WTC11 (cell line): ENCODE results near the gene SLC8A1. TPM values are rescaled to one million over a fixed set of nuclear protein-coding genes. Genes with fewer than 3 reads are reported as not detected.

Experiments
- ATAC-seq: fragments of 200-7000 bp; cut with Tn5 transposase; 2 replicates; pipeline ENCODE4 v1.10.0; 2021; ENCODE audit warnings: mild to moderate bottlenecking, moderate library complexity
- CTCF ChIA-PET: fragments of 300-600 bp; sonication (Branson Sonifier 250); formaldehyde crosslinking; loops from one replicate; lab custom pipeline; 2021; ENCODE audit warnings: antibody characterized with exemption; lab: Charles Lee
- POLR2A ChIA-PET: fragments of 350-600 bp; sonication (Branson Sonifier 250); formaldehyde crosslinking; loops from one replicate; lab custom pipeline; 2021; ENCODE audit warnings: antibody characterized with exemption; lab: Charles Lee
- DNase-seq: peaks from one replicate; pipeline ENCODE4 v3.0.0; 2021; ENCODE audit warnings: low spot score
- H3K27ac Mint-ChIP-seq: 2 replicates; pipeline ENCODE4 v1.8.0; 2021; ENCODE audit warnings: mixed read lengths
- H3K27me3 Mint-ChIP-seq: 2 replicates; pipeline ENCODE4 v1.8.0; 2021; ENCODE audit warnings: low read depth, mild to moderate bottlenecking, moderate library complexity, mixed read lengths
- H3K36me3 Mint-ChIP-seq: 2 replicates; pipeline ENCODE4 v1.8.0; 2021; ENCODE audit warnings: mixed read lengths
- H3K4me1 Mint-ChIP-seq: 2 replicates; pipeline ENCODE4 v1.8.0; 2022; ENCODE audit warnings: mixed read lengths
- H3K4me3 Mint-ChIP-seq: 2 replicates; pipeline ENCODE4 v1.8.0; 2021; ENCODE audit warnings: mild to moderate bottlenecking, moderate library complexity, mixed read lengths
- H3K9me3 Mint-ChIP-seq: 2 replicates; pipeline ENCODE4 v1.8.0; 2021; ENCODE audit warnings: mixed read lengths
- ATF6 ChIP-seq: sonication (generic); formaldehyde crosslinking; IDR thresholded peaks from 2 replicates; pipeline ENCODE4 v1.8.1; 2023; ENCODE audit warnings: mild to moderate bottlenecking, missing genetic modification reagents
- CBFB ChIP-seq: sonication (generic); formaldehyde crosslinking; IDR thresholded peaks from 2 replicates; pipeline ENCODE4 v1.8.1; 2022; ENCODE audit warnings: mild to moderate bottlenecking, low read depth, missing genetic modification reagents
- CDX4 ChIP-seq: fragments of 250-450 bp; sonication (Bioruptor Pico); IDR thresholded peaks from 2 replicates; pipeline ENCODE4 v1.9.0; 2021; ENCODE audit warnings: moderate library complexity, mild to moderate bottlenecking, inconsistent platforms, borderline replicate concordance
- CREB1 ChIP-seq: sonication (generic); formaldehyde crosslinking; IDR thresholded peaks from 2 replicates; pipeline ENCODE4 v1.8.0; 2023; ENCODE audit warnings: mild to moderate bottlenecking, missing genetic modification reagents
- ELF4 ChIP-seq: sonication (generic); formaldehyde crosslinking; IDR thresholded peaks from 2 replicates; pipeline ENCODE4 v1.8.1; 2022; ENCODE audit warnings: low read depth, mild to moderate bottlenecking, moderate library complexity, missing genetic modification reagents
- FOXK1 ChIP-seq: sonication (generic); formaldehyde crosslinking; IDR thresholded peaks from 2 replicates; pipeline ENCODE4 v1.8.0; 2022; ENCODE audit warnings: mild to moderate bottlenecking, moderate library complexity, missing genetic modification reagents
- GRHL2 ChIP-seq: fragments of 250-450 bp; sonication (Bioruptor Pico); IDR thresholded peaks from 2 replicates; pipeline ENCODE4 v1.8.0; 2022; ENCODE audit warnings: mild to moderate bottlenecking, moderate library complexity; ENCODE audit not compliant: insufficient replicate concordance, severe bottlenecking
- HMGA2 ChIP-seq: fragments of 250-450 bp; sonication (Bioruptor Pico); IDR thresholded peaks from 2 replicates; pipeline ENCODE4 v1.4.0; 2021; ENCODE audit warnings: mild to moderate bottlenecking, moderate library complexity
- KAT7 ChIP-seq: sonication (generic); formaldehyde crosslinking; IDR thresholded peaks from 2 replicates; pipeline ENCODE4 v1.8.1; 2023; ENCODE audit warnings: missing genetic modification reagents, mild to moderate bottlenecking, borderline replicate concordance
- MYBL2 ChIP-seq: sonication (generic); formaldehyde crosslinking; IDR thresholded peaks from 2 replicates; pipeline ENCODE4 v1.8.1; 2023; ENCODE audit warnings: mild to moderate bottlenecking, moderate library complexity, missing genetic modification reagents
- NFYB ChIP-seq: sonication (generic); formaldehyde crosslinking; conservative IDR thresholded peaks from 2 replicates; pipeline ENCODE4 v1.8.0; 2022; ENCODE audit warnings: low read depth, missing genetic modification reagents
- NR3C1 ChIP-seq: sonication (generic); formaldehyde crosslinking; conservative IDR thresholded peaks from 2 replicates; pipeline ENCODE4 v1.8.1; 2023; ENCODE audit warnings: low read depth, mild to moderate bottlenecking, missing genetic modification reagents
- PRRX2 ChIP-seq: fragments of 250-450 bp; sonication (Bioruptor Pico); IDR thresholded peaks from 2 replicates; pipeline ENCODE4 v1.8.0; 2021; ENCODE audit warnings: mild to moderate bottlenecking
- RORB ChIP-seq: fragments of 250-450 bp; sonication (Bioruptor Pico); IDR thresholded peaks from 2 replicates; pipeline ENCODE4 v1.9.0; 2021; ENCODE audit warnings: mild to moderate bottlenecking
- SP1 ChIP-seq: sonication (generic); formaldehyde crosslinking; conservative IDR thresholded peaks from 2 replicates; pipeline ENCODE4 v1.8.1; 2022; ENCODE audit warnings: missing genetic modification reagents
- STAT6 ChIP-seq: sonication (generic); formaldehyde crosslinking; conservative IDR thresholded peaks from 2 replicates; pipeline ENCODE4 v1.8.1; 2023; ENCODE audit warnings: mild to moderate bottlenecking, low read depth, missing genetic modification reagents, moderate library complexity
- ZNF138 ChIP-seq: sonication (generic); formaldehyde crosslinking; conservative IDR thresholded peaks from 2 replicates; pipeline ENCODE4 v1.8.1; 2022; ENCODE audit warnings: mild to moderate bottlenecking, moderate library complexity, missing genetic modification reagents
- ZNF423 ChIP-seq: fragments of 250-450 bp; sonication (Bioruptor Pico); IDR thresholded peaks from 2 replicates; pipeline ENCODE4 v2.1.2; 2022; ENCODE audit warnings: mild to moderate bottlenecking, moderate library complexity
- ZNF425 ChIP-seq: fragments of 250-450 bp; sonication (Bioruptor Pico); conservative IDR thresholded peaks from 2 replicates; pipeline ENCODE4 v1.9.0; 2021; ENCODE audit warnings: mild to moderate bottlenecking
- ZNF512 ChIP-seq: sonication (generic); formaldehyde crosslinking; IDR thresholded peaks from 2 replicates; pipeline ENCODE4 v1.8.1; 2022; ENCODE audit warnings: missing genetic modification reagents, borderline replicate concordance
- ZNF532 ChIP-seq: fragments of 250-450 bp; sonication (Bioruptor Pico); IDR thresholded peaks from 2 replicates; pipeline ENCODE4 v1.9.0; 2021; ENCODE audit warnings: mild to moderate bottlenecking, borderline replicate concordance
- total RNA-seq: library from RNA; stranded (reverse); gene quantifications from 3 replicates; pipeline ENCODE4 v1.2.3, GENCODE V29; 2021

SLC8A1 gene
- total RNA-seq, 1 experiment from 2014 or later: 2.6 TPM

GRCh38 chr2:40355451-40355850 lies 96.4 kb downstream of the SLC8A1 start (continued):
- no peak for TF ChIP-seq STAT6 (CRISPR knock-in tag)
- no peak for TF ChIP-seq RORB
- no peak for TF ChIP-seq NR3C1
- TF ChIP-seq CDX4 (CRISPR knock-in tag): no peak
- TF ChIP-seq SP1 (CRISPR knock-in tag): no peak
- TF ChIP-seq NFYB (CRISPR knock-in tag): no peak
- TF ChIP-seq GRHL2: no peak

GRCh38 chr2:40353231-40353630 lies 98.7 kb downstream of the SLC8A1 start:
- CTCF ChIA-PET: no interaction called here
- no peaks in the 10 kb centered on the region for H3K36me3 Mint-ChIP-seq
- H3K27me3 Mint-ChIP-seq: no peaks in the 10 kb centered on the region
- ATAC-seq: no peak
- no peaks in the 10 kb centered on the region for H3K9me3 Mint-ChIP-seq
- no peak for TF ChIP-seq MYBL2 (CRISPR knock-in tag)
- TF ChIP-seq ZNF423 (CRISPR knock-in tag): no peak
- TF ChIP-seq CBFB (CRISPR knock-in tag): no peak
- no peak for TF ChIP-seq ZNF425
- no peak for TF ChIP-seq ATF6 (CRISPR knock-in tag)
- no peak for TF ChIP-seq CREB1 (CRISPR knock-in tag)
- no peak for TF ChIP-seq NR3C1
- TF ChIP-seq ZNF138 (CRISPR knock-in tag): no peak
- no peak for TF ChIP-seq KAT7 (CRISPR knock-in tag)
- TF ChIP-seq FOXK1 (CRISPR knock-in tag): no peak
- TF ChIP-seq NFYB (CRISPR knock-in tag): no peak
- no peak for TF ChIP-seq HMGA2
- no peak for TF ChIP-seq PRRX2 (CRISPR knock-in tag)
- no peak for TF ChIP-seq ZNF532
- TF ChIP-seq ZNF512 (CRISPR knock-in tag): no peak
- no peak for TF ChIP-seq ELF4 (CRISPR knock-in tag)
- TF ChIP-seq CDX4 (CRISPR knock-in tag): no peak
- TF ChIP-seq, all 79 proteins: peak for 0
- Mint-ChIP-seq H3K4me1 (no peaks in the 10 kb centered on the region), H3K27ac (no peak overlapping the region), H3K4me3 (no peak overlapping the region)
- DNase-seq: no peak
- POLR2A ChIA-PET: no interaction called here
